HG03439 (cell line): ENCODE results near the gene NFAT5.

Source experiments
- ATAC-seq: cut with Tn5 transposase; IDR thresholded peaks from one replicate; pipeline ENCODE4 v1.9.1; 2021; ENCODE audit warnings: mild to moderate bottlenecking, moderate library complexity; ENCODE audit not compliant: unreplicated experiment

NFAT5 gene

GRCh38 chr16:69699915-69700314 is 134.1 kb downstream of the NFAT5 start:
- ATAC-seq: no peak

- no peak for ATAC-seq
Observed at GRCh38 chr16:69701452-69701851, 135.7 kb downstream of the NFAT5 start.

GRCh38 chr16:69701866-69702265 is 136.1 kb downstream of the NFAT5 start:
- no peak for ATAC-seq

- no peak for ATAC-seq
Observed at GRCh38 chr16:69703638-69704037, 137.9 kb downstream of the NFAT5 start.

GRCh38 chr16:69706256-69706974 is 140.6 kb downstream of the NFAT5 start:
- no peak for ATAC-seq

- ATAC-seq: no peak
Observed at GRCh38 chr16:69706975-69707340, 141.2 kb downstream of the NFAT5 start.

GRCh38 chr16:69707920-69708683 is 142.3 kb downstream of the NFAT5 start:
- no peak for ATAC-seq

- no peak for ATAC-seq
Observed at GRCh38 chr16:69709456-69710084, 143.8 kb downstream of the NFAT5 start.

GRCh38 chr16:69711115-69711740 is 145.5 kb downstream of the NFAT5 start:
- ATAC-seq: no peak

- ATAC-seq: no peak
Observed at GRCh38 chr16:69712277-69712676, 146.5 kb downstream of the NFAT5 start.

- no peak for ATAC-seq
Observed at GRCh38 chr16:69712914-69713581, 147.3 kb downstream of the NFAT5 start.

GRCh38 chr16:69717066-69717465 is 151.3 kb downstream of the NFAT5 start:
- no peak for ATAC-seq

- ATAC-seq: no peak
Observed at GRCh38 chr16:69718111-69718764, 152.5 kb downstream of the NFAT5 start.

- no peak for ATAC-seq
Observed at GRCh38 chr16:69720822-69721430, 155.2 kb downstream of the NFAT5 start.

- no peak for ATAC-seq
Observed at GRCh38 chr16:69721441-69721957, 155.7 kb downstream of the NFAT5 start.

- no peak for ATAC-seq
Observed at GRCh38 chr16:69724414-69724873, 158.7 kb downstream of the NFAT5 start.

GRCh38 chr16:69724981-69725479 is 159.3 kb downstream of the NFAT5 start:
- ATAC-seq: no peak

- ATAC-seq: no peak
Observed at GRCh38 chr16:69725480-69726312, 159.9 kb downstream of the NFAT5 start.
